ENCODE data around the gene OR2L3. TPM values are rescaled to one million over a fixed set of nuclear protein-coding genes. Genes with fewer than 3 reads are reported as not detected.
"Not testable (repeated sequence)": the region's sequence is repeated elsewhere in the genome, so short reads cannot be mapped to it uniquely, and the experiment has no call there.

OR2L3 gene
- total RNA-seq: not detected
- long read RNA-seq: 0 reads

- intact Hi-C loops (cut with DNase I): no loop called here
Observed at GRCh38 chr1:248046536-248046935, at the start of gene OR2L3. OR2L3 (plus strand) TSS chr1:248046836; CDS start chr1:248060682, 13,846 bp downstream.

GRCh38 chr1:247998811-247999210 is 47.8 kb upstream of the OR2L3 start:
- ATAC-seq: no peak
- intact Hi-C loops (cut with DNase I): no loop called here
- DNase-seq: no peak

More at GRCh38 chr1:248046536-248046935, at the start of gene OR2L3:
- ATAC-seq (no peak), DNase-seq (no peak)

GRCh38 chr1:248000169-248000568 is 46.5 kb upstream of the OR2L3 start:
- intact Hi-C loops (cut with DNase I): no loop called here
- no peak for ATAC-seq
- DNase-seq: no peak

GRCh38 chr1:248007778-248008177 is 38.9 kb upstream of the OR2L3 start:
- intact Hi-C loops (cut with DNase I): no loop called here
- ATAC-seq (no peak), DNase-seq (no peak)

GRCh38 chr1:248009681-248010080 is 37.0 kb upstream of the OR2L3 start:
- DNase-seq (no peak), ATAC-seq (no peak)
- intact Hi-C loops (cut with DNase I): no loop called here

GRCh38 chr1:248013229-248013710 is 33.4 kb upstream of the OR2L3 start, which contains the start of gene OR2L5:
OR2L5 (plus strand) TSS chr1:248013660; CDS start chr1:248021948, 8,288 bp downstream.
- DNase-seq: no peak
- ATAC-seq: no peak
- intact Hi-C loops (cut with DNase I): no loop called here

GRCh38 chr1:248015803-248016202 is 30.8 kb upstream of the OR2L3 start:
- DNase-seq: no peak
- intact Hi-C loops (cut with DNase I): no loop called here
- ATAC-seq: no peak

- no peak for DNase-seq
- ATAC-seq: no peak
- intact Hi-C loops (cut with DNase I): no loop called here
Observed at GRCh38 chr1:248029770-248030169, 16.9 kb upstream of the OR2L3 start, which contains the start of gene OR2L2. OR2L2 (plus strand) TSS chr1:248030070; CDS start chr1:248038268, 8,198 bp downstream.

GRCh38 chr1:248045209-248045608 is 1.4 kb upstream of the OR2L3 start:
- DNase-seq: no peak
- intact Hi-C loops (cut with DNase I): no loop called here
- no peak for ATAC-seq

GRCh38 chr1:248047008-248047407 is 372 bp downstream of the OR2L3 start:
- DNase-seq: no peak
- ATAC-seq: no peak
- intact Hi-C loops (cut with DNase I): no loop called here

- intact Hi-C loops (cut with DNase I): no loop called here
- DNase-seq (no peak), ATAC-seq (no peak)
Observed at GRCh38 chr1:248054671-248055070, 8.0 kb downstream of the OR2L3 start.

- ATAC-seq (no peak), DNase-seq (no peak)
- intact Hi-C loops (cut with DNase I): no loop called here
Observed at GRCh38 chr1:248055261-248055660, 8.6 kb downstream of the OR2L3 start.

- no peak for DNase-seq
- no peak for ATAC-seq
- intact Hi-C loops (cut with DNase I): no loop called here
Observed at GRCh38 chr1:248065071-248065470, 18.4 kb downstream of the OR2L3 start.

- ATAC-seq (no peak), DNase-seq (no peak)
- intact Hi-C loops (cut with DNase I): no loop called here
Observed at GRCh38 chr1:248065604-248066003, 19.0 kb downstream of the OR2L3 start.

GRCh38 chr1:248083864-248084263 is 37.2 kb downstream of the OR2L3 start:
- intact Hi-C loops (cut with DNase I); ATAC-seq; DNase-seq: not testable (repeated sequence)

GRCh38 chr1:248094884-248095283 is 48.2 kb downstream of the OR2L3 start, which contains the start of gene OR2L13:
OR2L13 (plus strand) TSS chr1:248095184; CDS start chr1:248099376, 4,192 bp downstream.
- intact Hi-C loops (cut with DNase I): no loop called here
- DNase-seq (no peak), ATAC-seq (no peak)

- intact Hi-C loops (cut with DNase I): no loop called here
- ATAC-seq (no peak), DNase-seq (no peak)
Observed at GRCh38 chr1:248098529-248098928, 51.9 kb downstream of the OR2L3 start.

GRCh38 chr1:248102847-248103246 is 56.2 kb downstream of the OR2L3 start:
- intact Hi-C loops (cut with DNase I): no loop called here
- DNase-seq (no peak), ATAC-seq (no peak)

GRCh38 chr1:248111157-248111556 is 64.5 kb downstream of the OR2L3 start:
- intact Hi-C loops (cut with DNase I): no loop called here
- DNase-seq: no peak
- ATAC-seq: no peak
